Astrocyte (in vitro differentiated cells and primary cell): Measurements from ENCODE around the gene ESAM. TPM values are rescaled to one million over a fixed set of nuclear protein-coding genes. Genes with fewer than 3 reads are reported as not detected.

ENCODE experiments used
- DNase-seq: peaks from one replicate; pipeline ENCODE4 v3.0.0-alpha.2; 2010; ENCODE audit warnings: low read depth
- FAIRE-seq: peaks from 2 replicates; lab custom pipeline; 2011; peaks lifted over from hg19 to GRCh38; lab: Jason Lieb, UNC
- H2AFZ ChIP-seq: 2 replicates; pipeline ENCODE4 v1.6.0; 2012; ENCODE audit warnings: low read depth, low read length, inconsistent platforms
- H3K27ac ChIP-seq: 2 replicates; pipeline ENCODE4 v1.5.1; 2011; ENCODE audit warnings: low read depth, low read length, inconsistent platforms
- H3K27me3 ChIP-seq: 2 replicates; pipeline ENCODE4 v1.6.0; 2011; ENCODE audit warnings: low read length, inconsistent platforms; ENCODE audit not compliant: insufficient read depth
- H3K36me3 ChIP-seq: 2 replicates; pipeline ENCODE4 v1.5.1; 2011; ENCODE audit warnings: low read length, inconsistent platforms; ENCODE audit not compliant: insufficient read depth
- H3K4me1 ChIP-seq: 2 replicates; pipeline ENCODE4 v1.5.1; 2011; ENCODE audit warnings: low read length, inconsistent platforms; ENCODE audit not compliant: insufficient read depth
- H3K4me2 ChIP-seq: 2 replicates; pipeline ENCODE4 v1.6.0; 2012; ENCODE audit warnings: low read length, inconsistent platforms
- H3K4me3 ChIP-seq: 2 replicates; pipeline ENCODE4 v1.5.1; 2011; ENCODE audit warnings: low read depth, mild to moderate bottlenecking, low read length, inconsistent platforms; ENCODE audit not compliant: insufficient read depth
- H3K79me2 ChIP-seq: 2 replicates; pipeline ENCODE4 v1.6.0; 2012; ENCODE audit warnings: mild to moderate bottlenecking, low read length, inconsistent platforms; ENCODE audit not compliant: insufficient read depth
- H3K9ac ChIP-seq: 2 replicates; pipeline ENCODE4 v1.6.0; 2012; ENCODE audit warnings: mild to moderate bottlenecking, low read length, inconsistent platforms
- H3K9me3 ChIP-seq: 2 replicates; pipeline ENCODE4 v1.5.1; 2012; ENCODE audit warnings: low read depth, mild to moderate bottlenecking, low read length, inconsistent platforms; ENCODE audit not compliant: insufficient read depth
- H4K20me1 ChIP-seq: 2 replicates; pipeline ENCODE4 v1.6.0; 2012; ENCODE audit warnings: low read length, inconsistent platforms; ENCODE audit not compliant: insufficient read depth
- H3K27ac Mint-ChIP-seq: one replicate; pipeline ENCODE4 v1.8.0; 2021; ENCODE audit warnings: mild to moderate bottlenecking, mixed read lengths; ENCODE audit not compliant: unreplicated experiment
- H3K27me3 Mint-ChIP-seq: one replicate; pipeline ENCODE4 v1.8.0; 2021; ENCODE audit warnings: low read depth, mixed read lengths; ENCODE audit not compliant: unreplicated experiment
- H3K36me3 Mint-ChIP-seq: one replicate; pipeline ENCODE4 v1.8.0; 2021; ENCODE audit warnings: low read depth, mixed read lengths; ENCODE audit not compliant: unreplicated experiment
- H3K4me1 Mint-ChIP-seq: one replicate; pipeline ENCODE4 v1.8.0; 2021; ENCODE audit warnings: low read depth, mixed read lengths; ENCODE audit not compliant: unreplicated experiment
- H3K4me3 Mint-ChIP-seq: one replicate; pipeline ENCODE4 v1.8.0; 2021; ENCODE audit warnings: mild to moderate bottlenecking, moderate library complexity, mixed read lengths; ENCODE audit not compliant: unreplicated experiment
- H3K9me3 Mint-ChIP-seq: one replicate; pipeline ENCODE4 v1.8.0; 2021; ENCODE audit warnings: mild to moderate bottlenecking, mixed read lengths; ENCODE audit not compliant: unreplicated experiment
- CTCF ChIP-seq: IDR thresholded peaks from 2 replicates; pipeline ENCODE4 v1.5.1; 2011; ENCODE audit warnings: low read depth, mild to moderate bottlenecking, inconsistent platforms, low read length, moderate library complexity; ENCODE audit not compliant: insufficient read depth
- EZH2 ChIP-seq: IDR thresholded peaks from 2 replicates; pipeline ENCODE4 v1.6.1; 2012; ENCODE audit warnings: mild to moderate bottlenecking, low read length, inconsistent platforms; ENCODE audit not compliant: insufficient read depth
- total RNA-seq: library from RNA; stranded (reverse); gene quantifications from 2 replicates; pipeline ENCODE4 v1.2.1, GENCODE V29; 2021

The ESAM gene
- total RNA-seq, 1 donor from 2014 or later, result 22.0 TPM

DNA sequence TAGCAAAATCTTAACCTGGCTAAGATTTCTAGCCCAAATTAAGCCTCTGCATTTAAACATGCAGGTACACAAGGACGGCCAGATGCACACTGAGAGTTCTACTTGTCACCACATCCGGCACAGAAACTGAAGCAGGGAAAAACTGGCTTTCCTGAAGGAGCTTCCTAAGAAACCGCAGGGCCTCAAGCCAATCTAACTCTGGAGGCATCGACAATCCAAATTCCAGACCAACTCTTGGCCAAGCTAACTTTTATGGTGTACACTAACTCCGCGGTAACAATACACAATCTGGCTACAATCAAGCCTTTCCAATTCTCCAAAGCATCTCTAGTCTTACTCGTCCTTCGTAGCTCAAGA lies 36.9 kb upstream of the ESAM start:
- Histone ChIP-seq H3K9ac (peak overlapping the region; percentile 92), H3K9me3 (no peaks in the 10 kb centered on the region), H3K4me3 (peak overlapping the region; percentile 86), H3K4me2 (peak overlapping the region; percentile 96), H3K27ac (peak overlapping the region; percentile 92), H3K4me1 (peaks cover 14% of the 10 kb centered on the region), H2AFZ (peak overlapping the region; percentile 47), H3K27me3 (no peaks in the 10 kb centered on the region), H3K79me2 (peaks cover 63% of the 10 kb centered on the region), H4K20me1 (peaks cover 50% of the 10 kb centered on the region), H3K36me3 (no peaks in the 10 kb centered on the region)
- Mint-ChIP-seq H3K36me3 (peaks cover 4% of the 10 kb centered on the region), H3K4me1 (peaks cover 18% of the 10 kb centered on the region), H3K27me3 (no peaks in the 10 kb centered on the region), H3K4me3 (peak overlapping the region; percentile 86), H3K27ac (peak overlapping the region; percentile 83), H3K9me3 (no peaks in the 10 kb centered on the region)
- DNase-seq (peak; percentile 76), FAIRE-seq (peak; percentile 74)
- TF ChIP-seq EZH2 (no peak), CTCF (no peak)

DNA sequence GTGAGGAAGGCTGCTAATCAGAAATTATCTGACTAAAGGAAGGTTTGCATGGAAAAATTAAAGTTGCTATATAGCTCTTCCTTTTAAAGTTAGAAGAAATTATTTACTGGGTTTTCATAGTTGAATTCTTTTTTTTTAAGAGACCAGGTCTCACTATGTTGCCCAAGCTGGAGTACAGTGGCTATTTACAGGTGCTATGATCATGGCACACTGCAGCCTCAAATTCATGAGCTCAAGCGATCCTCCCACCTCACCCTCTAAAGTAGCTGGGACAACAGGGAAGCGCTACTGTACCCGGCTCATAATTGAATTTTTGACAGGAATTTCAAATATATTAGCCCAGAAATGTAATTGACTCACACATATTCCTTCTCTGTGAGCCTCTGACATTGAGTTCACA lies 34.2 kb upstream of the ESAM start:
- no peaks in the 10 kb centered on the region for H3K36me3 ChIP-seq
- FAIRE-seq, result no peak
- no peaks in the 10 kb centered on the region for H3K27me3 Mint-ChIP-seq
- no peak overlapping the region for H3K27ac ChIP-seq
- no peaks in the 10 kb centered on the region for H3K36me3 Mint-ChIP-seq
- no peak for DNase-seq
- no peaks in the 10 kb centered on the region for H3K9me3 ChIP-seq
- H3K27ac Mint-ChIP-seq, result no peak overlapping the region
- TF ChIP-seq EZH2 (no peak), CTCF (no peak)
- no peak overlapping the region for H3K4me3 Mint-ChIP-seq
- H3K9ac ChIP-seq, result no peak overlapping the region
- peaks cover 89% of the 10 kb centered on the region for H3K79me2 ChIP-seq
- no peak overlapping the region for H3K4me2 ChIP-seq
- peaks cover 11% of the 10 kb centered on the region for H3K4me1 ChIP-seq
- H2AFZ ChIP-seq, result no peak overlapping the region
- H3K9me3 Mint-ChIP-seq, result no peaks in the 10 kb centered on the region
- peaks cover 76% of the 10 kb centered on the region for H4K20me1 ChIP-seq
- peaks cover 19% of the 10 kb centered on the region for H3K4me1 Mint-ChIP-seq
- H3K4me3 ChIP-seq, result no peak overlapping the region
- no peaks in the 10 kb centered on the region for H3K27me3 ChIP-seq

DNA sequence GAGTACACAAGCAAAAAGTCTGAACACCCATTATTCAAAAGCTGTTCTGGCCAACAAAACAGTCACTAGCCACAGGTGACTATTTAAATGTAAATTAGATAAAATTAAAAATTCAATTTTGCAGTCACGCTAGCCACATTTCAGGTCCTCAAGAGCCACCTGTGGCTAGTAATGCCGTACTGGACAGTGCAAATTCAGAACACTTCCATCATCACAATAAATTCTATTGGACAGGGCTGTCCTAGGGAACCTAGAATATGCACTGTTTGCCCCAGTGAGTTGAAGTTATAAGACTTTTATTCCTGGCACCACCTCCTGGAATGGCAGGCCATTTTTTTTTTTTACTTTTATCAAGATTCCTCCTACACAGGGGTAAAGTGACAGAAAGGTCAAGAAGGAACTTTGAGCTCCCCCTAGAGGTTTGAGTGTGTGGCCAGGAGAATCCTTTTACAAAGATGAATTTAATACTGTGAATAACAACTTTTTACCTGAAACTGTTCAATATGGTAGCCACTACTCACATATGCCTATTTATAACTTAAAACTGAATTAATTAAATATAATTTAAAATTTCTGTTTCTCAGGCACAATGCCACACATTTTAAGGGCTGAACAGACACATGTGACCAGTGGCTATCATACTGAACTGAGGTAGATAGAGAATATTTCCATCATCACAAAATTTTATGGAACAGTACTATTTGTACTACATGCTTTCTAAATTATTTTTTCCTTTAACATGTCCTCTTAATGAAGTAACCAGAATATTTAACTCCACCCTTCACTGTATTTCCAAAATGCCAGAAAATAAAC lies 31.6 kb upstream of the ESAM start:
- Histone ChIP-seq H3K27ac (no peak overlapping the region), H3K4me1 (peaks cover 3% of the 10 kb centered on the region), H4K20me1 (peaks cover 95% of the 10 kb centered on the region), H3K27me3 (no peaks in the 10 kb centered on the region), H3K36me3 (no peaks in the 10 kb centered on the region), H2AFZ (no peak overlapping the region), H3K9me3 (no peaks in the 10 kb centered on the region), H3K4me3 (no peak overlapping the region), H3K79me2 (peaks cover 100% of the 10 kb centered on the region), H3K4me2 (no peak overlapping the region), H3K9ac (no peak overlapping the region)
- H3K36me3 Mint-ChIP-seq, result no peaks in the 10 kb centered on the region
- H3K27ac Mint-ChIP-seq, result no peak overlapping the region
- no peak for TF ChIP-seq EZH2
- peak; percentile 79 for TF ChIP-seq CTCF
- H3K9me3 Mint-ChIP-seq, result no peaks in the 10 kb centered on the region
- peak; percentile 18 for DNase-seq
- no peak overlapping the region for H3K4me3 Mint-ChIP-seq
- no peaks in the 10 kb centered on the region for H3K27me3 Mint-ChIP-seq
- H3K4me1 Mint-ChIP-seq, result peaks cover 19% of the 10 kb centered on the region
- no peak for FAIRE-seq
